Body of pancreas (tissue), 4 donors: ENCODE results near the gene PKP3.

Experiments used
- CTCF ChIP-seq, 7 experiments: fragments of 450-650 bp in 4 of 7; fragments of 200-600 bp in 3 of 7; sonication (generic) in 3 of 7; IDR thresholded peaks; one replicate each; pipeline ENCODE4 v1.5.1; 2016 to 2019; ENCODE audit warnings: antibody characterized with exemption in 7 of 7
- POLR2A ChIP-seq, 3 donors: fragments of 450-650 bp; IDR thresholded peaks; one replicate each; pipeline ENCODE4 v1.6.1; 2016; ENCODE audit warnings: antibody characterized with exemption in 3 of 3, mild to moderate bottlenecking in 2 of 3

GRCh38 chr11:381501-382072 lies 12.4 kb upstream of the PKP3 start:
- TF ChIP-seq CTCF (IDR thresholded peaks at IDR 0.05) (no peak), POLR2A (IDR thresholded peaks at IDR 0.05) (no peak)
